HL-60 (cell line): ENCODE data around the gene EFNA3.

Experiments used
- CTCF ChIP-seq: IDR thresholded peaks from one replicate; pipeline ENCODE4 v1.5.1; 2011; ENCODE audit warnings: low read length, control low read depth, inconsistent platforms; ENCODE audit not compliant: insufficient read depth
- POLR2AphosphoS5 ChIP-seq: IDR thresholded peaks from 2 replicates; pipeline ENCODE4 v1.6.1; 2012; ENCODE audit warnings: low read depth
- REST ChIP-seq: IDR thresholded peaks from 2 replicates; pipeline ENCODE4 v1.6.1; 2012; ENCODE audit warnings: low read depth; ENCODE audit not compliant: insufficient replicate concordance
- SPI1 ChIP-seq: IDR thresholded peaks from 2 replicates; pipeline ENCODE4 v1.6.1; 2012; ENCODE audit warnings: low read depth, mild to moderate bottlenecking, borderline replicate concordance

- no peak for TF ChIP-seq CTCF
- TF ChIP-seq POLR2AphosphoS5, result no peak
- no peak for TF ChIP-seq REST
- TF ChIP-seq SPI1, result no peak
Observed at GRCh38 chr1:155110381-155110780, 31.7 kb downstream of the EFNA3 start.
